Stimulated activated CD4-positive, alpha-beta T cell treated with anti-CD3 and anti-CD28 coated beads, Interleukin-4, amount 100 ng/mL, for 1 hour (primary cell): Measurements from ENCODE around the gene UPP2.

Experiments
- DNase-seq: peaks from one replicate; pipeline ENCODE4 v3.0.0-alpha.2; 2020

Gene UPP2

DNA sequence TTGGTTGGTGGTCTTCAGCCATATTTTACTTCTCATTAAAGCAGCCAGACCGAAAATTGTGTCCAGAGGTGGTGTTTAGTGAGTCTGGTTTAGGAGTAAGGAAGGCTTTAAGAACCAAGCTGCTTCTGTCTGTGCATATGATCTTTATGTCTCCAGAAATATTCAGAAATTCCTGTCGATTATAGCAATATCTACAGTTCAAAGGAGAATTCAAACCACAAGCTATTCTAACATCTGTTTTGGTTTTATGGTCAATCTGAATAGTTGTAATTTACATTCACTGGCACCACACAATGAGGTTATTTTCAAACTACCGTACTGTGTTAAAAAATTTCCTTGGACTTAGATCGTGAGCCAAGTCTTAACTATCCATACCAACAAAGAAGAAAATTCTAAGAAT is 11.3 kb downstream of the UPP2 start:
- no peak for DNase-seq

DNA sequence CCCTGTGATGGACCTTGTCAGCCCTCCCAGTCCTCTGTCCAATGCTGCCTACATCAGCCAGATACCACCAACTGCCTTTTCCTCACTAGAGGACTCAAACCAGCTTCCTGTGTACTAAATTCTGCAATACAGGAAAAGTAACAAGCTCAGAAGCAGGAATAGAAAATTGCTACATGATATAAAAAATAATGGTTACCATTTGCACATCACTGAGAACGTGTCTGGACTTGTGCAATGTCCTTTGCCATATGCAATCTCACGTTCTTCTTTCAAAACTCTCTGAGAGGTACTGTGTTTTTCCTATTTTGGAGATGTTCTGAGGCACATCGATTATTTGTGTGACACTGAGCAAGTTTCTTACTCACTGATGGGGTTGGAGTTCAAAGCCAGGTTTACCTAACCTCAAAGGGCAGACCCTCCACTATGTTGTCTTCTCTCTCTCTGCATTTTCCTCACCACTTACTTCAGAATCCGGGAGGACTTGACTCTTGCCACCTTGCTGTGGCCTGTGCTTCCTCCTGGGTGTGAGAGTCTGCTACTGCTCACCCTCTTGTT is 12.1 kb downstream of the UPP2 start:
- no peak for DNase-seq

DNA sequence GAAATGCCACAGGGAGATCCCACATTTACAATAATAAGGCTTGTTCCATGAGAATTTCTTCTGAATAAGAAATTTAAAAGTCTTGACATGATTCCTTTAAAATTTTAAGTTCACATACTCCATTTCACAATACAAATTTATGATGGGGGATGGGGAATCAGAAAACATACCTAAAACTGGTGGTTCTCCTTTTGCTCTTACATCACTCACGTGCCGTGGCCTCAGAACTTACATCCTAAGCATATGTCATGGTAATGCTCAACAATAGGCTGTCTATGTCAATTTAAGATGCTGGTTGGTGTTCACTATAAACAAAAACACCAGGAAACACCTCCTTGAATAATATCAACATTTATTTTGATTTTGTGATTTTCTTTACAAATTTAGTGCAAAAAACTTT is 12.8 kb downstream of the UPP2 start:
- no peak for DNase-seq

DNA sequence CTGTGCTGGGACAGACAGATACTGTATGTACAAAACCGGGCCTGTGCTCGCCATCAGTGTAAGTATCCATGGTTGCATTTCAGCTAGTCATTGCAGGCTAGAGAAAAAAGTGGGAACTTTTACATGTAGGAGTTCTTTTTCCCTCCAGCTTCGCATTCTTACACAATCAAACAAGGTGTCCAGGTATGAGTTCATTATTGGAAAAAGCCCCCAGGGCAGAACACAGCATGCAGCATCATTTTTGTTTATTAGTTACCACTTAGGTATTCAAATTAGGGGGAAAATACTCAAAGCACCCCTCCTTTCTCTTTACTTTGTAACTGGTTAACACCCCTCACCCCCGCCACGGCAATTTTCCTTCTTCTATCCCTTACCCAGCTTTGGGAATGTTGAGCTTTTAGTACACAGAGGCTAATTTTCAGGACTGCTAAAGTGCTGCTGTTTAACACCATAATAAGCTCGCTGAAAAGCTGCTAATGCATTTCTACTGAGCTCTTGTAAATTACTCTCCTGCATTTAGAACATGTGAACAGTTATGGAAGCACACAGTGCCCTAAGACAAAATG is 13.6 kb downstream of the UPP2 start:
- DNase-seq: no peak

DNA sequence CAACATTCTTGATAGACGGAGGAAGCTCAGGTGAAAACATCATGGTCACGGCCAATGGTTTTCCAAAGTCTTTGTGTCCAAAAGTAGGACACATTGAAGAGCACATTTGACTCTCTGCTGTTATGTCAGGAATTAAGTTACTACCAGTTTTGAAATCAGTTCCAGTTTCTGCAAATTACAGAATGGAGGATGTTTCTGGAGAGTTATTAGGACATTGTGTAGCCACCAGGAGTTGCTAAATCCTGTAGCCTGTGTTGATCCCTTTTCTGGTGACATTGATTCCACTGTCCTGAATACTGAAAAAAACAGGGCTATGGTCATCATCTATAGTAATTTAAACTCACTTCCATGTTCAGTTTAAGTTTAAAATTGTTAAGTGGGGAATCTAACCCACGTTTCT is 15.3 kb downstream of the UPP2 start:
- no peak for DNase-seq

DNA sequence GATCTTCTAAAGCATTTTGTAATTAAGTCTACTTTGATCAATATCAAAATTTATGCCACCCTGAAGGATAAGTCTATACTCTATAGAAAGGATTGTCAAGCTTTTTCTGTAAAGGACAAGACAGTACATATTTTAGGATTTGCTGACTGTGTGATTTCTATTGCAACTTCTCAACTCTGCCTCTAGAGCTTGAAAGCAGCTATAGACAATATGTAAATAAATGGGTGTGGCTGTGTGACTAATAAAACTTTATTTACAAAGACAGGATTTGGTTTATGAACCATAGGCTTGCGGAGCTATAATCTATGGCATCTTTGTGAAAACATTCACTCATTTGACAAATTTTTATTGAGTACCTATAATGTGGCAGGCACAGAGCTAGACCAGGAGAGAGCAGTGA is 18.4 kb downstream of the UPP2 start:
- DNase-seq: no peak

DNA sequence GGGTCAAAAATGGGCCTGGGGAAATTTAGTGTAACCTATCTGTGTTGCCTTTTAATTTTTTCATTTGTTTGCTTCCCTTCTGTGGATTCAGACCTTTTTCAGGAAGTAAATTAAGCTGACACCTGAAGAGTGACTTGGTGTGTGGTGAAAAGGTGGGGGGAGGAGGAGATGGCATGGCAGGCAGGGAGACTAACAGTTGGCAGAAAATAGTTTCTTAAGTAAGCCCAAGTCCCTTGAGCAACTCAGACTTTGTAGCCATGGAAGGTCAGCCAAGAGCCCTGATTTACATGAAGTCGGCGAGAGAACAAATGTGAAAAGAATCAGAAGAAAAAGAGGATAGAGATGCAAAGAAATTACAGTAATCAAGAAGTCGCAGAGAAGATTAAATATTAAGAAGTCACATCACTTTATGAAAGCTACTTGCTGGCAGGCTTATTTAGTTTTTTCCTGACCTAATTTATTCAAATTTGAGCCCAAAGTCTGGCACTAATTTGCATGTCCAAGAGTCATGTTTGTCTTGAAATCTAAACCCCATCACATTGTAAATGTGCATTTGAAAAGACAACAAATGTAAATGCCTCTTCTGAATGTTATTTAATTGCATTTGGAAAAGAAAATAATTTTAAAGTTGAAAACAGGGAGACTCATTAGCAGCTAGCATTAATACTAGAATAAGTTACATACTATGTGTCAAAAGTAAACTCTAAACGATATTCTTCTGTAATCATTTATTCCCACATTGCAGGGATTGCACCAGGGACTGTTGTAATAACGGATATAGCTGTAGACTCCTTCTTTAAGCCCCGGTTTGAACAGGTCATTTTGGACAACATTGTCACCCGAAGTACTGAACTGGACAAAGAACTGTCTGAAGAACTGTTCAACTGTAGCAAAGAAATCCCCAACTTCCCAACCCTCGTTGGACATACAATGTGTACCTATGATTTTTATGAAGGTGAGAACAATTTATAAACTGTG is 19.3 kb downstream of the UPP2 start:
- DNase-seq: no peak

DNA sequence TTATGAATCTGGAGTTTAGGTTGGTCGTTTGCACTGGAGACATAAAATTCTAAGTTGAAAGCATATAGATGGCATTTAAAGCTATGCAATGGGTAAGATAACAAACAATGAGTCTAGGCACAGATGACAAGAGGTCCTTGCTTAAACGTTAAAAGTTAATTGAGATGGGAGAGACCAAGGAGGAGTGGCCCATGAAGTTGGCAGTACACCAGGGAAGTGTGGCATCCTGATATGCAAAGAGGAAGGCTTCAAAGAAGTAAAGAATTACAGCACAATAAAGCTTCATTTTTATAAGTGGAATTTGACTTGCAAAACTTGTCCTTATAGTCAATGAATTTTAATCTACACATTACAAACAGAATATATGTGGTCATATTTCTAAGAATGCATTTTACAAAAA is 23.2 kb downstream of the UPP2 start:
- DNase-seq: no peak

DNA sequence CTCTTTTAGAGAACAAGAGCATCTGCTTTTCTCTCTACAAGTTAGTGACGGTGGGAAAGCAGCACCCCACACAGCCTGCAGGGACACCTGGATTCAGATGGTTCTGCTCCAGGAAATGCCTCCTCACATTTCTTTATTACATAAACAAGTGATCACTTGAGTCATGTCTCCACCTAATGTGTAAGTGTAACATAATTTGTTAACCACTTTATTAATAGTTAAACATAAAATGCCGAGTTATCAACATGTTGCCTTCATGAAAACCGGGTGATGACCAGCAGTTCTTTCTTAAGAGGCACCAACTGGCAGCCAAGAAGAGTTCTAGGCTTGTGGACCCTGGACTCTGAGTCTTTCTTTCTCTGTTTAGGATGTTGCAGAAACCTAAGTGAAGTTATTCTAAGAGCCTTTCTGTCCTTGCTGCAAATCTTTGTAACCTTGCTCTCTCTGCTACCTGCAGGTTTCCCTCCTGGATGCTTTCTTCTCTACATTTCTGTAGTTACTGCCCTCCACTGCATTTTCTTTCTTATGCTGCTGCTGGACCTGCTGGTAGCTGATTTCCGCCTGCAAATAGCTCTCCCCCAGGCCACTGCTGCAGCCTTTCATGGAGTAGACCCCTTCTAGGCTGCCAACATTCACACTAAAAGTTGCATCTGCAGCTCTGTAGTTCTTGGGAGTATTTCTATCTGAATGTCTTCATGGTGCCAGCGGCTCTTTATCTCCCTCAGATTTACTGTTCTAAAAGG is 24.3 kb downstream of the UPP2 start:
- no peak for DNase-seq

DNA sequence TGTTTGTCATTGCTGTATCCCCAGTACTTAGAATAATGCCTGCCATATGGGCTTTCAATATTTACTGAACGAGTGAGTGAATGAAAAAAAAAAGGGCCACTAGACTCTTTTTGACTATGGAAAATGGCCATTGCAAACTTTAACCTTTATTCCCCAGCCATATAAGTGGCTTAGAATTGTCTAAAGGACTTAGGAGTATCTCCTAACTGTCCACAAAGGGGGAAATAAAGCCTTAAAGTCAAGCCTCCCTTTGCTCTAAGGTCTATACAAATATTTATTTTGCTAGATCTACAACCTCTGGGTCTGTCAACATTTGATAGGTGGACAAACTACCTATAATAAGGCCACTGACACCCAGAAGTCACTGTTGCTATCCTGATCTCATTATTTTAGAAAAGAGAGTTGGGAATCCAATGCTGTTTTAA is 25.7 kb downstream of the UPP2 start:
- DNase-seq: no peak

DNA sequence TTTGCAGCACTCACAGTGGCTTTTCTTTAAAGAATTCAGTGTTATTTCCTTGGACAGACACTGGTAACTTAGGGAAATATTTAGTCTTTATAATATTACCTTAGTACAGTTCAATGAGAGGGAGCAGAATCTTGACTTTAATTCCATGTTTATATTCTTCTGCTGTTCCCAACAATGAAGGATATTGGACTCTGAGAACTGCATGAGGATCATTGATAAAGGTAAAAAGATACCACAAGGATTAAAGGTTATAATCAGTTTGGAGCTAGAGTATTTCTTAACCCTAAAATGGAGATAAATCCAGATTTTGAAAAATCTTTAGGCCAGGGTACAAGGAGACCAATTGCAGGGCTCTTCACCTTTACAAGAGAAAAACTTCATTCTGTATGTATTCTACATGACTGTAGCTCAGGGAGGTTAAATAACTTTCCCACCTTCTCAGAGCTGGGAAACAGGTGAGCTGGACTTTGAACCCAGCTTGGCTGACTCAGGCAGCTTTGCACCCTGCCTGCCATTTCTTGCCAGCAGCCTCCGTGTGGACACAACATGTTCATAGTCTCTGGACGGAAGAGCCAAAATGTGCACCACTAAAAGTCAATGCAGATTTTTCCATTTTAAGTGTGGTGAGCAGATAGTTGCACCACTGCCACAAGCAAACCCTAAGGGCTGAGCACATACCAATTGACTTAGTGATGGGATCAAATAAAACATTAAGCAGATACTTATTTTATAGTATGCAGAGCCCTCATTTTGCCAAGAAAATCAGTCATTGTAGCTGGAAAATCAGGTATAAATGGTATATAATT is 26.7 kb downstream of the UPP2 start:
- no peak for DNase-seq

DNA sequence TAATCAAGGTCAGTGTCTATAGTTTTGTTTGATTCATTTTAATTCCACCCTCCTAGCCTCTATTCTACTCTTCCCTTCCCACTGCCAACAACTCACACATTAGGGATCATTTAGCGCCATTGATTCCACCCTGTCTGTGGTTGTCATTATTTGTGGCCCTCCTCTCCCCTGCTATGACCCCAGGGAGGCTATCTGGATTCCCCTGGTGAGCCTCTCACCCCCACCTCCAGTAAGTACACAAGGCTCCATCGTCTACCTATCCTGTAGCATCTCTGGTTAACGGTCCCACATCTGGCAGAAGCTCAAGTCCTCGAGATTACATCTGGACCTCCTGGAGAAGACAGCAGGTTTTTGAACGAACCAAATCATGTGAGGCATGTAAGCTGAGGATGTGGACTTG is 27.4 kb downstream of the UPP2 start:
- no peak for DNase-seq

DNA sequence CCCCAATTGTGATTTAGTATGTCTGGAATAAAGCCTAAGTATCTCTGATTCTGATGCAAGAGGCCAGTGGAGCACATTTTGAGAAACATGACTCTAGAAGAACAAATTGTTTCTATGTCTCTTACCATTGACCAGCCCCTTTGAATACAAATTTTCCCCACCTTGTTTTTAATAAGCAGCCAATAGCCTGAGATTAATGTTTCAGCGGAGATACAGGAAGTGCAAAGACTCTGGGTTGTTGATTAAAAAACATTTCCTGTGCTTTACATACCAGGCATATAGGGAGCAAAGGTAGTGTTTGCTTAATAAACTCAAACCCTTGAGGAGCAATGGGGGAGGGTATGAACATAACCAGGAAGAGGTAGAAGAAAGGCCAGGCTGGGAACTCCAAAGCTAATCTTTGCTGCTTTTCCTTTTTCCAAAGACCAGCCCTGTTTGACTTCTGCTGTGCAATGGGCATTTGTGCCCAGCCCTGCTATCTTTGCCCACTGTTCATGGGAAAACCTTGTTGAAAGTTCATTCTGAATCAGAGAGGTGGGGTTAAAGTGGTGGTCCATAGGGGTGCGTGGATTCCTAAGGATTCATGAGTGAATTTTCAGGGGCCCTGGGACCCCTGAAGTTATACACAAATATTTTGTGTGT is 29.3 kb downstream of the UPP2 start:
- no peak for DNase-seq

DNA sequence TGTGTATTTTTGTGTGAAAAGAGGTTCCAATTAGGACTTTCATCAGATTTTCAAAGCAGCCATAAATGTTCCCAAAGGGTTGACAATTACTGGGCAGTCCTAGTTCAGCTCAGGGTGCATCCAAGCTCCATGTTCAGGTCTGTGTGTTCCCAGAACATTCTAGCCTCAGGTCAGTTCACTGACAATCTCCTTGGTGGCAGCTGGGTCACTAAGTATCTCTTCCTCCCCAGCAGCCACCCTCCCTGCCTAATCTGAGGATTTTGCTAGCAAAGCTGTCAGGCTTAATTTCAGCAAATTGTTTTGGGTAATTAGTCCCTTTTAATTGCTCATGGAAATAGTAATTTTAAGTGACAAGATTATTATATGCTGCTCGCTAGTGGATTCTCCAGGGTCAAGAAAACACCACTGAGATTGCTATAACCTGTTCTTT is 29.8 kb downstream of the UPP2 start:
- no peak for DNase-seq

DNA sequence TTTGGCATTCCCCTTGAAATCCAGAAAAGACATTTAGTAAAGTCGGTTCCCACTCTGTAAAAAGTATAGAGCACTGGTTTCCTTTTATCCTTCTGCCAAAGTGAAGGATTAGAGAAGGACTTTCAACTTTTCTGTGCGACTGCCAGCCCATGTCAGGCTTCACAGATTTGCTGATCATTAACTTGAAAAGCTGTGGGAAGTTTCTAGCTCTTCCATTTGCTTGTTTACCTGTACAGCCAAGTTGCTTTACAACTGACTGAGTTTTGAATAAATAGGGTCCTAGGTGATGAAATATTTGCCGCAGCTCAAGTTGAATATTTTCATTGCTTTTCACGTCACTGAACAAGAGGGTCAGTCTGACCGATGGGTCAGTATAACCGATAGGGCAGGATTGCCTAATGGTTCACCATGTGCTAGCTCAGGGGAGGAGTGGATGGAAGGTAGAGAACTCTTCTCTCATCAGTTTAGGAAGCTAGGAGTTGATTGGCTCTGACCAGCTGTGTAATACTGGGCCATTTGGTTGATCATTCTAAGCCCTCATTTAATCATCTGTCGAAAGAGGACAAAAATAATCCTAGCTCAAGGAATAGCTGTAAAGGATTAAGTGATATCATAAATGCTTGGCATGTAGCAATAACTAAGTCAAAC is 30.4 kb downstream of the UPP2 start:
- no peak for DNase-seq

DNA sequence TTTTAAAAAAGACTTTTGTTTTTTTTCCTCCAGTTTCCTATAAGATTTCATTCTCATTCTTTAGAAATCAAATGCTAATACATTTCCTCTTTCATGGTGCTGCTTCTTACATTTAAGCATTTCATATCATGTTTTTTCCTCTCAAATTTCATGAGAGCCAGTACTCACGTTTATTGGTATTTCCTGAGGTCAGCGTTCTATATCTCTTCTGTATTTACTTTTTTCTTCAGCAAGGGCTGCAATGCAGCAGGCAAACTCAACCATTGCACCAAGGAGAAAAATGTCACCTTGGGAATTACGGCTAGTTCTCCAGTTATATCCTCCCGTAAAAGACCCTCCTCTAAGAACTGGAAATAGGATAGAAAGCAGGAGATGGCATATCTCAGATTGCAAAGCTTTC is 32.4 kb downstream of the UPP2 start:
- no peak for DNase-seq

DNA sequence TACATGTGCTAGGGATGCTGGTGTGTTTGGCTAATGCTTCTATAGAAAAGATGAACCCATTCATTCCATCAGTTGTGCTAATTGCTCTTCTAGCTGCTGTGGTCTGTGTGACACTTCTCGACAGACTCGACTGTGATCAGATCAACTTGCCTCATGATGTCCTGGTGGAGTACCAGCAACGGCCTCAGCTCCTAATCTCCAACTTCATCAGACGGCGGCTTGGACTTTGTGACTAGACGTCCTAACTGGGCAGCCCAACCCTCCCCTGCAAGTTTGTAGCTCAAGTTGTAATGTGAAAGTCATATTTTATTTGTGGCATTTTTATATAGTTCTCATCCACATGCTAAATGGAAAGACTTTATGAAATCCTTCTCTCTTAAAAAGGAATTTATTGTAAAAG is 33.0 kb downstream of the UPP2 start:
- DNase-seq: no peak

DNA sequence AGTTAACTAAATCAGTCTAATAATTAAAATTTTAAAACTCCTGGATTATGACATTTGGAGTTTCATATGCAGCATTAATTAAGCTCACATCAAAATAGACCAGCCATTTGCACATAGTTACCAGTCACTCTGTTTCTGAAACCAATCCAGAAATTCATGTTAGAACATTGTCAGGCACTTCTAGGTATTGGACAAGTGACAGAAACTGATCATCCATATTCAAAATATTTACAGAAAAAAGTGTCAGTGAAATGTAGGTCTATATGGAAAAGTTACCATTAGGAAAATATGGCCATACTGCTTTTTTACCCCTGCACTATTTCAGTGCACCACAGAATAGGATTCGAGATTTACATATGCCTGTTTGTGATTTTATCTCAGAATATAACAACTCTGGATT is 33.4 kb downstream of the UPP2 start:
- no peak for DNase-seq

DNA sequence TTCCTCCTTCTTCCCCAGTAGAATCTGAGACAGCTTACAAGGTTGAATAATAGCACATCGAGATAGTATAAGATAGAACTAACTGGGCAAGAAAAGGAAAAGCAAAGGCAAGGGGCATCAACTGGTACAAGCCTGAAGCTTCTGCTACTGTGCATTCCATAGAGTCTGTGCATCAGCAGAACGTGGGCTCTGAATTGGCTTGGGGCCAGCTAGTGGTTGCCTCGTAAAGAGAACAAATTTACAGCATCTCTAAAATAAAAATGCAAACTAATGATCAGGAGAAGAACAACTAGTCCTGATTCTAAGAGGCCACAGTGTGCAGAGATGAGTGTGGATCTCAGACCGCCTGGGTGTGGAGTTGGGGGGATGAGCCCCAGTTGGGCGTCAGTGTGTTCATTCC is 36.6 kb downstream of the UPP2 start:
- no peak for DNase-seq

DNA sequence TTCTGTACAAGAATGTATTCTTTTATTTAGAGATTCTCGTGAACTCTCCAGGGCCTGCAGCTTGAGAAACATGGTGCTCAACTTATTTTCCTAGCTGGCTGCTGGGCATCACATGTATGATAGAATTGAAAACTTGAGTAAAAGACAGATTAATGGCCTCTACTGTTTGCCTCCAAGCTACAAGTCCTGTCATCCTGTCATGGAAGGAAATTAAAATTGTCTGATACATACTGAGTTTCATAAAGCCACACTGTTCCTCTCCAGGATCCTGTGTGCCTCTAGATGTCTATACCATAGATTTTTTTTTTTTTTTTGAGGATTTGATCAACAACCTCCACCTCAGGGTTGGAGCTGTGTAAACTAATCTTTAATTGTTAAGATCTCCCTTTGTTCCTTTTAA is 38.5 kb downstream of the UPP2 start:
- no peak for DNase-seq

DNA sequence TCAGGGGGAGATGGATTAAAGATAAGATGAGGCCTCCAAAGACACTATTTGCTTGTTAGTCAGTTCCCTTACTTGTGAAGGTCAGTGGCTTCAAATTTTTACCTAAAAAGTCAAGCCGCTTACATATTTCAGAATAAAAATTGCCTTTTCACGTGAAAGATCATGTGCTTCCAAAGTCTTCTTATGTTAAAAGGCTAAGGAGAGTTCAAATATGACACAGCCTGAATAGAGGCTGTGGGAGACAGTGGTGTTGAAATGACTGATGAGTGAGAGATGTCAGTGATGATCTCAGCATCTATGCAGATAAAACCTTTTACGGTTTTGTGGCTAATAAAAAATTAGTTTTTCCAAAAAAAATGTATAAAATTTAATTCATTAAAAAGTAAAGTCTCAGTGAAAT is 40.5 kb downstream of the UPP2 start:
- no peak for DNase-seq
